DMS 273 treated with DMSO at 0.1 percent for 48 hours (cell line): ENCODE data around the gene LCN6.
"Not testable (repeated sequence)": the region's sequence is repeated elsewhere in the genome, so short reads cannot be mapped to it uniquely, and the experiment has no call there.

Experiments
- DNase-seq: peaks from one replicate; lab custom pipeline; 2025; lab: John Stamatoyannopoulos, UW

The LCN6 gene

DNA sequence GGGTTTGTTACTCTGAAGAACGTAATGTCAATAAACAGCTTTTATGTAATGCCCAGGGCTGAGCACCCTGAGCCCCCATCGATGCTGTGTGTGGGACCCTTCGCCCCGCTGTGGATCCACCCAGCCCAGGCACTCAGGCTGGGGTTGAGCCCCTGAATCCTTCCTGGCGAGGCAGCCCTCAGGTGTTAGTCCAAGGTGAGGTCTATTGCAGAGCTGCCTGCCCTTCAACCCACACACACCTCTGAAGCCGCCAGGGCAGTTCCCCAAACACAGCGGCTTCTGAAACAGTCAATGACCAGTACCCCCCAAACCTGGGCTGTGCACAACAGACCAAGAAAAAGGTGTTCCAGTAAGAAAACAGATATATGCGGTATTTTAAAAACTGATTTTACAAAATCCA, 24.3 kb downstream of the LCN6 start:
- DNase-seq = no peak

DNA sequence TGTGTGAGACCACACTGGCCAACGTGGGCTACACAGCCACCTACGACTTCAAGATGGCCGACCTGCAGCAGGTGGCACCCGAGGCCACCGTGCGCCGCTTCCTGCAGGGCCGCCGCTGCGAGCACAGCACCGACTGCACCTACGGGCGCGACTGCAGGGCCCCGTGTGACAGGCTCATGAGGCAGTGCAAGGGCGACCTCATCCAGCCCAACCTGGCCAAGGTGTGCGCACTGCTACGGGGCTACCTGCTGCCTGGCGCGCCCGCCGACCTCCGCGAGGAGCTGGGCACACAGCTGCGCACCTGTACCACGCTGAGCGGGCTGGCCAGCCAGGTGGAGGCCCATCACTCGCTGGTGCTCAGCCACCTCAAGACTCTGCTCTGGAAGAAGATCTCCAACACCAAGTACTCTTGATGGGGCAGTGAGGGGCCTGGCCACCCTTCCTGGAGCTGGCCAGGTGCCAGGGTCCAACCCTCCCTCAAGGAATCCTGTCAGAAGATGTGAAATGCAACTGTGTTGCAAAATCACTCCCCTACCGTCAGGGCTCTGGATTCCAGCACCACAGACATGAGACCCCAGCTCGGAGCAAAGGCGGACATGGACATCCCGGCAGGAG, 24.9 kb downstream of the LCN6 start:
- DNase-seq = no peak

DNA sequence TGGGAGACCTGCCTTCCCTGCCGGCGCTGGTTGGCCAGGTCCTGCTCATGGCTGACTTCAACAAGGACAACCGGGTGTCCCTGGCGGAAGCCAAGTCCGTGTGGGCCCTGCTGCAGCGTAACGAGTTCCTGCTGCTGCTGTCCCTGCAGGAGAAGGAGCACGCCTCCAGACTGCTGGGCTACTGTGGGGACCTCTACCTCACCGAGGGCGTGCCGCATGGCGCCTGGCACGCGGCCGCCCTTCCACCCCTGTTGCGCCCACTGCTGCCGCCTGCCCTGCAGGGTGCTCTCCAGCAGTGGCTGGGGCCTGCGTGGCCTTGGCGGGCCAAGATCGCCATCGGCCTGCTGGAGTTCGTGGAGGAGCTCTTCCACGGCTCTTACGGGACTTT, 25.4 kb downstream of the LCN6 start:
- no peak for DNase-seq

DNA sequence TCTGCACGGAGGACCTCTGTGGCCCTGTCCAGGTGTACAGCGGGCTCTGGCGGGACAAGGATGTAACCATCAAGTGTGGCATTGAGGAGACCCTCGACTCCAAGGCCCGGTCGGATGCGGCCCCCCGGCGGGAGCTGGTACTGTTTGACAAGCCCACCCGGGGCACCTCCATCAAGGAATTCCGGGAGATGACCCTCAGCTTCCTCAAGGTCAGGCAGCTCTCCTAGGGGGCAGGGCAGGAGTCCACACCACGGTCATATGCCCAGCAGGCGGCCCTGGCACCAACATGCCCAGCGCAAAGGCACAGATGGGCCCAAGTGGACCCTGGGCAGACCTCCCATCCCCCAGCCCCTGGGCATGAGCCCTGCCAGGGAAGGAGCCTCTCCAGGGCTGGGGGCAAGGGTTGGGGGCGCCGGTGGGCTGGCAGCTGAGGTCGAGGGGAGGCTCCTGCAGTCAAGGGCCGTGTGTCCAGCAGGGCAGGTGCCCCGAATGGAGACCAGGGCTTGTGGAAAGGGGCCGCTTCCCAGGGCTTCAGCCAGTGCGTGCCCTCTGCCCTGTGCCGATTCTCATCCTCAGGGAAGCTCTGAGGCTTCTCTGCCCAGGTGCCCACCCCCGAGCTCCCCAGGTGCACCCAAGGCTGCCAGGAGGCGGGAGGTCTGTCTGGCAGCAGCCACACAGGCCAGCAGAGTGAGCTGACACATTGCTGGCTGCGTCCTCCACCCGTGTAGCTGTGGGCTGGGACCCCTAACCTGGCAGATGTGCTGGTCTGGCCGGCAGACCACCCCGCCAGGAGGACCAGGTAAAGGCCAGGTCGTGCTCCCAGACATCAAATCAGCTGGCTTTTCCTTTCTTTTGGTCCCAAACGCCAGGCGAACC, 26.0 kb downstream of the LCN6 start:
- no peak for DNase-seq

DNA sequence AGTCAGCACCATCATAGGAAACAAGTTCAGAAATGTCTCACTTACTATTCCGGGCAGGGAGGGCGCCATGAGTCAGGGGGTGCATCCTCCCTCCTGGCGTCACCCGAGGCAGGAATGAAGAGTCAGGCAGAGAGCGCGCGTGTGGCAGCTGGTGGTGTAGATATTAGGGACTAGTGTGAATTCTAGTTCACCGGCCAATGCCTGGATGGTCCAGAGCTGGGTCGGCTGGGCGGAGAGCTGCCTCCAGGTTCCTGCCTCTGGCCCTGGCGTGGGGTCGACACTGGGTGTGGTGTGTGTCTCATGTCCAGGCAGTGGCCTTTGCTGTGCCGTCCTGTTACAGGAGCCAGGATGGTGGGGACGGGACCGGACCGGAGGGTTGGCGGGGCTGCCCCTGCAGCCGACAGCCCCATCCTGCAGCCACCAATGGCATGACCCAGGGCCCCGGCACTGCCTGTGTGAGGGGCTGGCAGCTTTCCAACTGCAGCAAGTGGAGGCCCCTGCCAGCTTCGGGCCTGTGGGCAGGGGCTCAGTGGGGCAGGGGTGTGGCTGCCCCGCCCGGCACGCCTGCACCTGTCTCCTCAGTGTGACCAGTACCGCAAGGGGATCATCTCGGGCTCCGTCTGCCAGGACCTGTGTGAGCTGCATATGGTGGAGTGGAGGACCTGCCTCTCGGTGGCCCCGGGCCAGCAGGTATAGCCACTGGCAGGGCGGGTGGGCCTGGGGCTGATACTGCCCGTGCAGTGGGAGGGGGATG, 26.8 kb downstream of the LCN6 start:
- DNase-seq = no peak

DNA sequence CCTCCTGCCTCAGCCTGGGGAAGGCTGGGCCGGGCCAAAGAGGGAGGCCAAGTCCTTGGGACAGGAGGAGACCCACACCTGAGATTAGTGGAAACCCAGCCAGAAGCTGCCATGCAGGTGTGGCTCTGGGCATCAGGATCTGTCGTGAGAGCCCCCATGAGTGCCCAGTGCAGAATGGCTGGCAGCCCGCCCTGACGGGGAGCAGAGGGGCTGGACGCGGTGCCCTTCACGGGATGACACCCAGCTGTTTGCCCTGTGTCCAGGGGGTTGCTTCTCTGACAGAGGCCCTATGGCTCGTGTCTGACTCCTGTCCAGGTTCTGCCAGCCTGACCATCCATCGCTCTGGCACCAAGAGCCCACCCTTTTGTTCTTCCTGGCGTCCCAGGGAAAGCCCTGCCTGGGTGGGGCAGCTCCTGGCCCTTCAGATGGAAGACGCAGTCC, 27.4 kb downstream of the LCN6 start:
- no peak for DNase-seq

DNA sequence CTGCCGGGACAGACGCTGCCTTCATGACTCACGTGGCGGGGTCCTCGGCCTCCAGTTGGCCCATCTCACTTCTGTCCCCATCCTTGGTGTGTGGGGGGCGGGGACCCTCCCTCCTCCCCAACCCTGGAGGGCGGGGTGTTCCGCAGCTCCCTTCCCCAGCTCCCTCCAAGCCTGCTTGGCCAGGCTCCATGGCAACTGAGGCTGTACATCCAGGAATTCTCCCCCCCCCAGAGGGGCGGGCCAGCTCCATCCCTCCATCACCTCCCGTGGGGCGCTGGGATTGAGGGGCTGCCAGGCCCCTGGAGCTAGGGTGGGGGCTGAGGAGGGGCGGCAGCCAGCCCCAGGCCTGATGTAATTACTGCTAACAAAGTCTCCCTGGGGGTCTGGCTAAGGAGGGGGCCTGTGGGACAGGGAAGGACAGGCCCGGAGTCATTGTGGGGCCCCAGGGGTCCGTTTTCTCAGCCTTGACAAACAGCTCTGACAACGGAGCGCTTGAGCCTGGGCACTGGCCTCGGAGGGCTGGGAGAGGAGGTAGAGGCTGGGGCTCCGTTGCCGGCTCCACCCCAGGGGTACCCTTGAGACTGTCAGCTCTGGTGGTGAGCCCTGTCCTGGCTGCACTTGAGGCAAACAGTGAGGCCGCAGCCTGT, 28.0 kb downstream of the LCN6 start:
- DNase-seq = no peak

DNA sequence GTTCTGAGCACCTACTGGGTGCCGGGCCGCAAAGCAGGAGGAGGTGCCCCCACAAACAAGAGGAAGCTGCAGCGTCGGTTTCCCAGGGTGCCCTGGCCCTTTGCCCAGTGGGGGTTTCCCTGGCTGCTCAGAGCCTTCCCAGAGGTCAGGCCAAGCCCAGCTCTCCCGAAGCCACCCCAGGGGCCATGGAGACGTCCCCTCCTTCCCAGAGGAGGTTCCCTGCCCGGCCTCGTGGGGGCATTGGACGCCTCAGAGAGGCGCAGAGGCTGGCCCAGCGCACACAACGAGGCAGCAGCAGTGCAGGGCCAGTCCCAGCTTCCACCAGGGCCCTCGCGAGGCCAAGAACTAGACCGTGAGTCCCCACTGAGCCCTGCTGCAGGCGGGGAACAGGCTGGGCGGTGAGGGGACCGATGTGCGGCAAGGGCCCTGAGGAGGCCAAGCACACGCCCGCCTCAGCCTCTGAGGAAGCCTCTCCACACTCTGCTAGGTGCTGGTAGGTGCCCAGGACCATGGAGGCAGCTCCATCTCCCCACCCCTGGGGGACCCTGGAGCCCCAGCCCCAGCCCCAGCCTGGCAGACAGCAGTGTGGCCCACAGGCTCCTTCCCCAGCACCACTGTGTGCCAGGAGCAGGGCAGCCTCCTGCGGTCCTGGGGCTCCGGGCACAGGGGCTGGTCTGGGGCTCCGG, 29.0 kb downstream of the LCN6 start:
- DNase-seq = no peak

DNA sequence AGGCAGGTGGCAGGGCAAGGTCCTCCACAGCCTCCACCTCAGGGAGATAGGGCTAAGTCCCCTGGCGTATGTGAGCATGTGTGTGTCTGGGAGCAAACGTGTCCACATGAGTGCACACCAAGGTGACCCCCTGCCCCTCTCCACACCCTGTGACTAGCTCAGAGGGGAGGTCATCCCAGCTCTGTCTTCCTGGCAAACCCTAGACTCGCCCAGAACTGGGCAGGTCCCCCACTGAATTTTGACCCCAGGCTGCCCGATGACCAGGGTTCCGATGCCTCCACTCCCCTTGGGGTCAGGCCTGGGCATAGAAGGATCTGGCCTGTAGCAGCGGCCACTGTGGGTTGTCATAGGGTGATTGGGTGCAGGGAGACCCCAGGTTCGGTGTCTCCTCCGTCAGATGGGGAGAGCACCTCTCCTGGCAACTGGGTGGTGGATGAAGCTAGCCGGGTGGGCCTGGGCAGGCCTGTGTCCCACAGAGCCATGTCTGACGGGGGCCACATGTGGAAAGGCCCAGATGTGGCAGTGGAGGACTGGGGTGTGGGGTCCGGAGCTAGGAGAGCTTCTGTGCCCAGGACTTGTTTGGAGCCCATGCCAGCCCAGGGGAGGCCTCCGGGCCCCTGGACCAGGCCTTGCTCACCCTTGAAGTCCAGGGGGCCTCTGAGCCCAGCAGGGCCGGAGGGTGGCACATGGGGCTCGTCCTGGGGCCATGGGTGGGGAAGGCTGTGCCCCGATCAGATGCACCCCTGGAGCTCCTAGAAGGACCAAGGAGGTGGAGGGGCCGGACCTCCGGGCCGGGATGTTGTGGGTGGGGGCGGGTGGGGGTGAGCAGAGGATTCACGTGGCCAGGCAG, 29.8 kb downstream of the LCN6 start:
- no peak for DNase-seq

DNA sequence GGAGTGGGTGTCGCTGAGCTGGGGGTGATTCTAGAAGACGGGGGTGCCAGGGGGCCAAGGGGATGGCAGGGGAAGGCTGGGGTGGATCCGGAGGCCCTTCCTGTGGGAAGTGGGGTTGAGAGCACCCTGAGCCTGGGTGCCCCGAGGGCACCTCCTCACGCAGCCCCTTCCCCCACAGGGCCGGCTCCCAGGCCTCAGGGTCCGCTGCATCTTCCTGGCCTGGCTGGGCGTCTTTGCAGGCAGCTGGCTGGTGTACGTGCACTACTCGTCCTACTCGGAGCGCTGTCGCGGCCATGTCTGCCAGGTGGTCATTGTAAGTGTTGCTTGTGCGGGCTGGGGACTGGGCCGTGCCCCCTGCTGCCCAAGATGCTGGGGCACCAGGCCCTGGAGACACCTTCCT, 30.9 kb downstream of the LCN6 start:
- no peak for DNase-seq

DNA sequence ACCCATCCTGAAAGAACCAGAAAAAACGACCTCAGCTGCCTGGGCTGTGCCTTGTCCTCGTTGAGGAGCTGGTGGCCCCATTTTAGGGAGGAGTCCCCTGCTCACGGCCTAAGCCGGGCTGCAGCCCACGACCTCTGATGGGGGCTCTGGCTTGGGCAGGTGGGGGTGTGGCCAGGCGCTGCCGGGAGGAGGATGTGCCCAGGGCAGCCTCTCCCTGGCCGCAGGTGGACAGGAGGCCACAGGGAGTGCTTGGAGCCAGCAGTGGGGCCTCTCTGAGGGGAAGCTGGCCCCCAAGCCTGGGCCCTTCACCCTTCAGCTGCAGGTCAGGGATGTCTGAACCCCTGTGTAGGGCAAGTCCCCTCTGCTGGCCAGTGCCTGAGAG, 33.4 kb downstream of the LCN6 start:
- no peak for DNase-seq

DNA sequence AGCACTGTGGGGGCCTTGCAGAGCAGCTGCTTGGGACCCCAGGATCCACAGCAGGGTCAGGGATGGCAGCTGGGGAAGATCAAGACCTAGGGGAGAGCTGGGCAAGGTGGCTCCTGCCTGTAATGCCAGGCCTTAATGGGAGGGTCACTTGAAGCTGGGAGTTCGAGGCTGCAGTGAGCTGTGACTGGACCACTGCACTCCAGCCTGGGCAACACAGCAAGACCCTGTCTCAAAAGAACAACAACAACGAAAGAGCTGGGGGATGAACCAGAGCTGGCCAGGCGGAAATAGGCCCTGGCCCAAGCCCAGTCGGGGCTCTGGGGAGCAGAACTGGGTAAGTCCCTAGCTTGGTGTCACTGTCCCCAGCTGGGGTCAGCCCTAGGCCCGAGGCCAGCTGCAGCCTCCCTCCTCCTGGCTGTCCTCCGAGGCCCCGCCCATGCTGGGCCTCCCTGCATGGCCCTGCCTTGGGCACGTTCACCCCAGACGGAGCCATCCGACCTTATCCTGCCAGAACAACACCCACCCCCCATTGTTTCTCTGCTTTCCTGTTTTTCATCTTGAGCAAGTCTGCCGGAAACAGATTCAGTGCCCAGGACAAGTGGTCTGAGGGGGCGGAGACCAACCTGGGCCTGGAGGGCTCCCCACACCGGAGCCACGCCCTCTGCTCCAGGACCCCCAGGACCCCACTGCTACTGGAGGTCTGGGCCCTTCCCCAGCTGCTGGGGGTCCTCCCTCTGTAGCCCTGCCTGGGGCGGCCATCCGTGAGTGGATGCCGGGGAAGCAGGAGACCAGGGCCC, 34.0 kb downstream of the LCN6 start:
- DNase-seq = no peak

DNA sequence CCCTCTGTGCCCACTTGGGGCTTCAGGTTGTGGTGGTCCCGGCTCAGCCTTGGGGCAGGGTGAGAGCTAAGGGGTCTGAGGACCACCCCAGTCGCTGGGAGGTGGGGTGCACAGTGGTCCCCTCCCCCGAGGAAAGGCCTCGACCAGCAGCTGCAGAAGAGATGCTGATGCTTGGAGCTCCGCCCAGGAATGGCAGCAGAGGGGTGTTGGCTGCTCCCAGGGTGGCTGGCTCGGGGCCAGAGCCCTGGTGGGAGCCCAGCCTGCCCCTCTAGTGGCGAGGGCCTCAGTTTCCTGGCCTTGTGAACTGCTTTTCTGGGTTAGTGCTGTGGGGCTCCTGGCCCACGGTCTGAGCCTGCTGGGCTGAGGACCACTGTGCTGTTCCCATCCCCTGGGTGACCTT, 34.8 kb downstream of the LCN6 start:
- no peak for DNase-seq

DNA sequence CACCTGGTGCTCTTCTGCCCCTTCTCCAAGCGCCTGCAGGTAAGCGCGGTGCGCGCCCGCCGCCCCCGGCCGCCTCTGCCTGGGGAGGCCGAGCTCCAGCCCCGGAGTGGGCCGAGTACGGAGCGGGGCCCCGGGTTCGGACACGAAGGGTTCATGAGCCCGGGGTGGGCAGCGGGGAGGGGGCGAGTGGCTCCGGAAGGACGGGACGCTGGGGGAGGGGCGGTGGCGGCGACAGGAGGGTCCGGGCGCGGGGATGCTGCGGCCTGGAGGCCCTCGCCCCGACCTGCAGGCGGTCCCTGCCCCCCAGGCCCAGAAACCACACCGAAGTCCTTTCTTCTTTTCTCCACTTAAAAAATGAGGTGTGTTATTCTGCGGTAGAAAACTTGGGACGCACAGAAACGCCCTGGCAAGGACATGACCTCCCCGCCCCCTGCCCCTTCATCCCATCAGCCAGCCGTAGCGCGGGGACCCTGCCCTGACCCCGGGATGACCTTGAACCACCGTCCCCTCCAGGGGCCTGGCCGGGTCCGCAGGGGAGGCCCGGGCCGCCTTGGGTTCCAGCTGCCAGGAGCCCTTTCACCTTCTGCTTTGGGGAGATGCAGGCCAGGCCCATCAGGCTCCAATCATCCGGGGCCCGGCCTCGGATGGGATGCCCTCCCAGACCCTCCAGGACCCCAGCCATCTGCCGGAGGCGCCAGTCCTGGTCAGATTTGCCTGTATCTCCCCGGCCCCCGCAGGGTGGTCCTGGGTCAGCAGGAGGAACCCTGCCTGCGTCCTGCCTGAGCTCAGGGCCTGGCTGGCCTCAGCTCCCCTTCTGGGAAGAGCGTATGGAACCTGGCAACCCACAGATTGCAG, 35.4 kb downstream of the LCN6 start:
- DNase-seq = no peak

DNA sequence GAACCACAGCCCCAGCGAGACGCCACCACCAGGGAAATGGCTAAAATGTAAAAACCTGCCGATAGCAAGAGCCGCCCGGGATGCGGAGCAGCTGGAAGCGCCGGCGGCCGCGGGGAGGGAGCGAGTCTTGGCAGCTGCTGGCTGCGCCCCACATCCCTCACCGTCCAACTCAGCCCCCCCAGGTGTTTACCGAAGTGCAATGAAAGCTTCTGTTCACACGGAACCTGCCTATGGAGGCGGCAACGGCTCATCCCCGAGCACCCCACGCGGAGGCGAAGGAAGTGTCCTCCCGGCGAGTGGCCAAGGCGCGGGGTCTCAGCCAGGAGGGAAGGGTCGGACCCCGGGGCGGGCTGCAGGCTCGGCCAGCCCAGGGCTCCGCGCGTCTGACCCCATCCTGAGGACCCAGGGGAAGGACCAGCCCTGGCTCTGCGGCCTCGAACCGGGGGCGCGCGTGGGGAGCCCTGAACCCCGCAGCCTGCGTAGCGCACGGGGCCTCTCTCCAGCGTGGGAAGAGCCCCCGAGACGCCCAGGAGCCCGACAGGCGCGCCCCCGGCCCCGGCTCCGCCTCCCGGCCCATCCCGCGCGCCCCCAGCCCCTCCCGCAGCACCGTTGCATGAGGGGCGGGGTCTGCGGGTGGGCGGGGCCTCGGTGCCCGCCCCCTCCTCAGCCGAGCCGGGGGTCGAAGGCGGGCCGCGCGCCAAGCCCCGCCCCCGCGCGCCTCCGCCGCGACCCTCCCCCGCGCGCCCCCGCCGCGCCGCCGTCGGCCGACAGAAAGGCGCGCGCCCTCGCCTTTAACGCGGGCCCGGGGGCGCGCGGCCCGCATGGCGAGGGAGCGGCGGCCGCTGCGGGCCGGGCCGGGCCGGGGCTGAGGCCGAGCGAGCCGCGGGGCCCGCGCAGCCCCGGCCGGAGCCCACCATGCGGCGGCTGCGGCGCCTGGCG, 36.3 kb downstream of the LCN6 start, which contains the start of gene DIPK1B:
TSS of gene DIPK1B (plus strand) at position 822 of the 939 bp plus-strand sequence. CDS start at position 916, 94 bp downstream.
- DNase-seq = no peak

DNA sequence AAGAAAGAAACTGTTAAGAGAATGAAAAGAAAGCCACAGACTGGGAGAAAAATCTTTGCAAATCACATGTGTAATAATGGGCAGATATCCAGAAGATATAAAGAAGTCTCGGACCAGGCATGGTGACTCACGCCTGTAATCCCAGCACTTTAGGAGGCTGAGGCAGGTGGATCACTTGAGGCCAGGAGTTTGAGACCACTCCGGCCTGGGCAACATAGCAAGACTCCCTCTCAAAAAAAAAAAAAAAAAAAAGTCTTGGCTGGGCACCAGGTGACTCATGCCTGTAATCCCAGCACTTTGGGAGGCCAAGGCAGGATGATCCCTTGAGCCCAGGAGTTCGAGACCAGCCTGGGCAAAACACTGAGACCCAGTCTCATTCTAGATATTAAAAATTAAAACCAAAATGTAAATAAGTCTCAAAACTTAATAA, 37.1 kb downstream of the LCN6 start:
- DNase-seq = not testable (repeated sequence)

DNA sequence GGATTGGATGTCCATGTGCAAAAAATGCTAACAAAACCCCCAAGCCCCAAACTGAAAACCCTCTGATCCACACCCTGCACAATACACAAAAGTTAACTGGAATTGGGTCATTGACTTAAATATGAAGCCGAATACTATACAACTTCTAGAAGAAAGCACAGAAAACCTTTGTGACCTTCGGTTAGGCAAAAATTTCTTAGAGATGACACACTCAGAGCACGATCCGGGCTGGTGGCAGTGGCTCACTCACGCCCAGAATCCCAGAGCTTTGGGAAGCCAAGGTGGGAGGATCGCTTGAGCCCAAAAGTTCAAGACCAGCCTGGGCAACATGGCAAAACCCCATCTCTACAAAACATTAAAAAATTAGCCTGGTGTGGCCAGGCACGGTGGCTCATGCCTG, 37.8 kb downstream of the LCN6 start:
- no peak for DNase-seq
